Islet precursor cell (in vitro differentiated cells): Measurements from ENCODE around the gene DLG4.

Experiments used
- DNase-seq: peaks from one replicate; pipeline ENCODE4 v3.0.0-alpha.2; 2018

DLG4 gene

DNA sequence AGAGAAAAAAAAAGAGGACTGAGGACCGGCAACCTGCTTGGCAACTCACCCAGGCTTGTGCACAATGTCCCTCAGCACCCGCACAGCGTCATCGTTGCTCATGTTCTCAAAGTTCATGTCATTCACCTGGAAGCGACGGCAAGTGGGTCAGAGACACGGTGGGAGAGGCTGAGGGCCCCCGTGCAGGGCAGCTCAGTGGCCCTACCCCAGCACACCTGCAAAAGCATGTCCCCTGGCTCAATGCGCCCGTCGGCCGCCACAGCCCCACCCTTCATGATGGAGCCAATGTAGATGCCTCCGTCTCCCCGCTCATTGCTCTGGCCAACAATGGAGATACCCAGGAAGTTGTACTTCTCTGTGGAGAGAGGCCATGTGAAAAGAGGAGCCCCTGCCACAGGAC, 9.3 kb upstream of the DLG4 start:
- DNase-seq = no peak

DNA sequence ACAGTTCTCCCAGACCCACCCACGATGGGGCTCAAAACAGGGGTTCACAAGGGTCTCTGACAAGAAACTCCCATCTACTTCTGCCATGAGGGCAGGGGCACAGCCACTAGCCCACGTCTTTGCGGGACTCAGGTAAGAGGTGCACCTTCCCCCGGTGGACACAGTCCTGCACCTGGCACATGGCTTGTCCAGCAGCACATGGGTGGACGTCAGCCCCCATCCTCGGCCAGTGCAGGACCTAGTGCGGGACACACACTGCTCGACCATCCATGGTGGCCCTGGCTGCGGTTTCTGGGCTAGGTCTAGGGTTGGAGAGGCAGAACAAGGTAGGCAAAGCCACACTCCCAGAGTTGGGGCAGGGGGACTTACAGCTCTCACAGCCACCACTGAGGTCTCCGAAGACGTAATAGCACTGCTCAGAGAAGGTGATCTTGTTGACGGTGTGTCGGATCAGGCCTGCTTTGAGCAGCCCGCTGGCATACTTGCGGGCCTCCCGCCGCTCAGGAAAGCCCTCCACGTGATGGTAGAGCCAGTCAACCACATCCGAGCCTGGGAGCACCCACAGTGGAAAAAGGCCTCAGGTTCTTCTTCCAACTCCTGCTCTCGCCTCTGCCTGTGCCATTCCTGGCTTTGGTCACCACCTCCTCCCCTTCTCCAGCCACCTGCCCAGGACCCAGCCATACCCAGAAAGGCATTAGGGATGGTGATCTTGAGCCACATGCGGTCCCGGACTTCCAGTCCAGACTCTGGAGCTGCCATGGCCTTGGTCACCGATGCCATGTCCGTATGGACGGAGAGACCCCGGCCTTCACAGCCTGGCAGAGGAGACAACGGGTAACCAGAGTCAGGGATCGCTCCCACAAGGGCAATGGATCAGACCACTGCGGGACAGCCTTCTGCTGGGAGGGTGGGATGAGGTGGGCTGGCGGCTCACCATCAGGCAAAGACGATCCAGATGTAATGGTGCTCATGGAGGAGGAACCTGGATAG, 7.4 kb upstream of the DLG4 start:
- DNase-seq = no peak

DNA sequence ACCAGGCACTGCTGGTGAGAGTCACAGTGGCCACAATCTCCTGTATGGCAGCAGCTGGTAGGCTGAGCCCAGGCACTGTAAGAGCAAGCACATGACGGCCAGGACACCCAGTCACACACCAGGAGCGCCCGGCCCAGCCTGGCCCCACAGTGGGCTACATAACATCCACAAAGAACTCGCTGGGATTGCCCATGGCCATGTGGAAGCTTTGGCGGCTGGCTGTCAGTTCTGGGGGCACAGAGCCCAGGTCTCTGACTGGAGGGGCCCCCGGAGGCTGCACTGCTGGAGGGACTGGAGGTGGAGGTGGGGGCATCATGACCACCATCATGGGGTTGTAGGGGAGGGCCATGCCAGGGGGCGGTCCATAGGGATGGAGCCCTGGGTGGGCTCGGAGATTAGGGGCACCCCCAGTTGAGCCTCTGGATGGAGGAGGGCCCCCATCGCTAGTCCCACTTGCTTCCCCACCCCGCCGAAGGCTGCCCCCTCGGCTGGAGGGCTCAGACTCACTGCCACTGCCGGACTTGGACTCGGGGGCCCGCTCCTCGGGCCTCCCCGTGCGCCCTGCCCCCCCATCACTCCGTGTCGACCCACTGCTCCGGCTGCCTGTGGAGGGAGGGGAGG, 6.2 kb upstream of the DLG4 start:
- no peak for DNase-seq

DNA sequence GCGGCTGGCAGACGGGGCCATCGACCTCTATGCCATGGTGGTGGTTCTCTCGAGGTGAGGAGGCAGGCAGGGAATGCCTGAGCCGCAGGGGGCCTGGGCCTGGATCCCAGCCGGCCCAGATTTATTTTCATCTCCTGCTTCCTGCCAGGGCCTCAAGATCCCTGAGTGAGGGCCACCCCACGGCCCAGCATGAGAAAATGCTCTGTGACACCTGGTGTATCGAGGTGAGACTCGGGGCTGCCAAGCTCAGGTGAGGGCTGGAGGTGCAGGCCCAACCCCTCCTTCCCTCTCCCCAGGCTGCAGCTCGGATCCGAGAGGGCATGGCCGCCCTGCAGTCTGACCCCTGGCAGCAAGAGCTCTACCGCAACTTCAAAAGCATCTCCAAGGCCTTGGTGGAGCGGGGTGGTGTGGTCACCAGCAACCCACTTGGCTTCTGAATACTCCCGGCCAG, 5.0 kb upstream of the DLG4 start:
- no peak for DNase-seq

DNA sequence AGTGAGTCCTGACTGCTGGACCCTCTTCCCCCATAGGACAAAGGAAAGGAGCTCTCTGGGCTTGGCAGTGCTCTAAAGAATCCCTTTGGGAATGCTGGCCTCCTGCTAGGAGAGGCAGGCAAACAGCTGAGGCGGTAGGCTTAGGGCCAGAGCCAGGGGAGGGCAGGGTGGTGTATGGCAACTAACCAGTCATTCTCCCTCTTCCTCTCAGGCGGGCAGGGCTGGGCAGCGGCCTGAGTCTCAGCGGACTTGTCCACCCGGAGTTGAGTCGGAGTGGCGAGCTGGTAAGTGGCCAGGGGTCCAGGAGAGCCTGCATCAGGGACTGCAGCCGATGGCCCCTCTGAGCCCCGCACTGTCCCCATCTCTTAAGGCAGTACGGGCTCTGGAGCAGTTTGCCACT, 4.5 kb upstream of the DLG4 start:
- DNase-seq = no peak

DNA sequence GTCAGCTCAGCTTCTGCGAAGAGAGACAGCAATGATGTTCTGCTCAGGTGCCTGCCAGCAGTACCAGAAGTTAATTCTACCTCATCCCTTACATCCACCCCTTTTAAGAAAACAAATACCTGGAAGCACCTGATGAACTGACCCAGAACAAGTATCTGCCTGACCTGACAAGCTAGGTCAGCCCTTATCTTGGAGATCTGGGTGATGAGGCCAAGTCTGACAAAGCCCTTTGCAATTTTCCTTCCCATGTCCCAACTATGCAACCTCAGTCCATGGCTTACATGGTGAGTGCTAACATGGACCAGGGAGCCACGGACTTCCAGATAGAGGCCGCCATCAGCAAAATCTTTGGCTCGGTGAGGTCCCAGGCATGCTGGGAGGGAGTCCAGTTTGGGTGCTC, 3.7 kb upstream of the DLG4 start:
- no peak for DNase-seq

DNA sequence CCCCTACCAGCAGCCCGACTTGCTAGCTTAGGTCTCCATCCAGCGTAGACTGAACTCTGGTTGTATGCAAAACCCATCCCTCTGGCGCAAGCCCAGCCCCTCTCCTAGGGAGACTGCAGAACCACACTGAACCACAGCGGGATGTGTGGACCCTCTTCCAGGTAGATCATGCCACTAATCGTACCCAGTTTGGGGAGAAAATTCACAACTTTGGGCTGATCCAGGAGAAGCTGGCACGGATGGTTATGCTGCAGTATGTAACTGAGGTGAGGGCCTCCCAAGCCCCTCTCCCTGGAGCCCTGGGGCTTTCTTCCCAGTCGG, 3.3 kb upstream of the DLG4 start:
- no peak for DNase-seq

DNA sequence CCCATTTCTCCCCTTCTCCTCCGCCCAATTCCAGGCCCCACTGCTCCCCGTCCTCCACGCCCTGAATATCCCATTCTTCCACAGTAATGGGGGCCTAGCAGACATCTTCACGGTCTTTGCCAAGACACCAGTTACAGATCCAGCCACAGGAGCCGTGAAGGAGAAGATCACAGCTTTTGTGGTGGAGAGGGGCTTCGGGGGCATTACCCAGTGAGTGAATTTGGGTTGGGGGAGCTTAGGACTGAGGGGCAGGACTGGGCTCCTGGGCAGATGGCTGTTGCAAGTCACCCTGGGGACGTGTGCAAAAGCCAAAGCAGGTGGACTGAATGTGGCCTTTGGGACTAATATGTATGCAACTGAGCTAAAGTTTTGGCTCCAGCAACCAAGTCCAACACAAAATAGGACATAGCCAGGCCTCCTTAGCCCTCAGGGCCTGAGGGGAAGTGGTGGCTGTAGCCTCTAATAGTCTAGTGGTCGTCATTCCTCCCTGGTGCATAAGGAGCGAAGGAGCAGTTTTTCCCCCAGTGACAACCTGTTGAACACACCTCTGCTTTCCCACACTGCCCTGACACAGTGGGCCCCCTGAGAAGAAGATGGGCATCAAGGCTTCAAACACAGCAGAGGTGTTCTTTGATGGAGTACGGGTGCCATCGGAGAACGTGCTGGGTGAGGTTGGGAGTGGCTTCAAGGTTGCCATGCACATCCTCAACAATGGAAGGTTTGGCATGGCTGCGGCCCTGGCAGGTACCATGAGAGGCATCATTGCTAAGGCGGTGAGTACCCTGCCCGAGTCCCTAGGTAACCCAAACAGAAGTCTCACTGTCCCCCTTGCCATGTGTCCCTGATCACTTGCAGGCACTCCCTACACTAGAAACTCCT, 2.7 kb upstream of the DLG4 start:
- DNase-seq = no peak

DNA sequence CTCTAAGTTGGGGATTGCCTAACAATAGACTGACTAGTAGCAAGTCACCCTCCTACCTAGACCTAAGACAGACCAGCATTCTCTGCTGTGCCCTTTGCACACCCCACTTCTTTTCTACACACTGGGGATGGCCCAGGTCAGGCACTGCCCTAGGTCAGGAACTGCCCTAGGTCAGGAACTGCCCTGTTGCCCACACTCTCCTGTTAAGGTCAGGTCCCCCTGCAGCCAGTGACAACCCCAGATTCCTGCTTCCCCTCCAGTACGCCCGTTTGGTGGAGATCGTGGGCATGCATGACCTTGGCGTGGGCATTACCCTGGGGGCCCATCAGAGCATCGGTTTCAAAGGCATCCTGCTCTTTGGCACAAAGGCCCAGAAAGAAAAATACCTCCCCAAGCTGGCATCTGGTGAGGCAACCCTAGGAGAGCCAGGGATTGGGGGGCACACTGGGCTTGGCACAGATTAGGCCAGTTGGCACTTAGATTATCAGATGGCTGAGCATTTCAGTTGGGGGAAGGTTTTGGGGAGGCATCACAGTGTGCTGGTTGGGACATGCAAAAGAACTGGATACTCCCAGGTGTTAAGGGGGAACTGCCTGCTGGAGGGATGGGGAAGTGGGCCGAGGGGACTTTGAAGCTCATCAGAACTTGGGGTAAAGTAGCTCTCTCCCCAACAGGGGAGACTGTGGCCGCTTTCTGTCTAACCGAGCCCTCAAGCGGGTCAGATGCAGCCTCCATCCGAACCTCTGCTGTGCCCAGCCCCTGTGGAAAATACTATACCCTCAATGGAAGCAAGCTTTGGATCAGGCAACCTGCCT, 1.8 kb upstream of the DLG4 start:
- DNase-seq = no peak

DNA sequence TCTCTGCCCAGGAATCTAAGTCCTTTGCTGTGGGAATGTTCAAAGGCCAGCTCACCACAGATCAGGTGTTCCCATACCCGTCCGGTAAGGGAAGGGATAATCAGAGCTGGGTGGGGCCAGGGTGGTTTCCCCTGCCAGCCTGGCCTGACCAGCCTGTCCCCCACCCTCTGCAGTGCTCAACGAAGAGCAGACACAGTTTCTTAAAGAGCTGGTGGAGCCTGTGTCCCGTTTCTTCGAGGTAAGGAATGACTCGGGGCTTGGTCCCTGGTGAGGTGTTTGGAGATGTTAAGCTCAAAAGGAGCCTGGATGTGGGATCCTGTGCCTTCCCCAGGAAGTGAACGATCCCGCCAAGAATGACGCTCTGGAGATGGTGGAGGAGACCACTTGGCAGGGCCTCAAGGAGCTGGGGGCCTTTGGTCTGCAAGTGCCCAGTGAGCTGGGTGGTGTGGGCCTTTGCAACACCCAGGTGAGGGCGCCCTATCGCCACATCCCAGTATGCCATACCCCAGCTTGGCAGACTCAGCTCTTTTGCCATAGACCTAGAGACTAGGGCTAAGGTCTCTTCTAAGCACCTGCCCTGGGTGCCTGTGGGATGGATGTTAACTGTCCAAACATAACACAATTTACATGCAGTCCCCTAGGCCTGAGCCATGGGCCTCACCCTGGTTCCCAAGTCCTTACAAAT, 1.1 kb upstream of the DLG4 start:
- peak; percentile 86 for DNase-seq

DNA sequence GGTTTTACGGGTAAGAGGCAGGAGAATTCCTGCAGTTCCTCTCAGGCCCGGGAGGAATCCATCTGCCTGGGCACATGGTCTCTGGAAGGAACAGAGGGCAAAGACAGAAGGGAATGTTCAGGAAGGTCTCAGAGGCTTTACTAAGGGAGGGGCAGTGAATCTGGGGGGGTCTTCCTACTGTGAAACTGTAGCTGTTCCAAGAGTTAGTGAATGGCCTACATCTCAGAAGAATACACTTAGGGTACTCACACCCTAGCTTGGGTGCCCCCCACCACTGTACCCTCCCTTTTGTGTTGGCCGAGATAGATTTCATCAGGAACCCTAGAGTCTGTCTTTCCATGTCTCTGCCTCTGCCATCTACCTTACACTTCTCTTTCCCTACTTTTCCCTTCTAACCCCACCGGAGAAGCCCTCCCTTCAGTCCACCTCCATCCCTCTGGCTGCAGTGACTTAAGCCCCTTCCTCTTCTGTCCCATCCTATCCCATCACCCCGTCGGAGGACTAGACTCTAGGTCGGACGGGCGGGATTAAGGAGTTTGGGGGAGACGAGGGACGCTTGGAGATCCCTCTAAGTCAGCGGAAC, 316 bp downstream of the DLG4 start:
- DNase-seq = no peak

DNA sequence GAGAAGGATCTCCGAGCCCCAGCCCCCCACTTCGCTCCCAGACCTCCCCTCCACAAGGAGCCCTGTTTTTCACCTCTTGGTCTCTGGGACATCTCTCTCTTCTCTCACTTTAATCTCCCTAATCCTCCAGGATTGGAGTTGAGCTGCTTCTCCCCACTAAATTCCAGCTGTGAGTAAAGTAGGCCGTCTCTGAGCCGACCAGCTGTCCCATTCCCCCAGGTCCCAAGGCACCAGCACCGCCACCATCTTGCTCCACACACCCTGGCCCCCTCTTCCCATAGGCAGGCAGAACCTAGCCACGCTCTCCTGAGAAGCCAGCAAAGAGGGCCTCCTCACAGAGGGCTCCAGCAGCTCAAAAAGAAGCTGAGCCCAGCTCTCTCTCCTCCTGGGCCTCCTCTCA, 878 bp downstream of the DLG4 start:
- DNase-seq = no peak

DNA sequence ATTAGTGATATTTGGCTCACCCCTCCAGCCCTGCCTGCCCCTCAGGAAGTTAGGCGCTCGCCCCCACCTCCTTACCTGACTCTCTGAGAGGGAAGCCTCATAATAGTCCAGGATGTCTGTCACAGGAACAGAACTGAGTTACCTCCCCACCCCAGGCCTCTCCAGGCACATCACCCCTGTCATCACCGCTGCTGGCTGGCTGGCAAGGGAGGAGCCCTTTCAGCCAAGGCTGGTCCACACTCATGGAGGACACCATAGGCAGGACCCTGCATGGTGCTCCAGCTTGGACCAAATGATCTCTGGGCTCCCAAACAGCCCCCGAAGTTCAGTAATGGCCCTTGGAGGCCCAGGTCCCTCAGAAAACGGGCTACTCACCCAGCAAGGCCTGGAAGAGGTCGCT, 1.5 kb downstream of the DLG4 start:
- no peak for DNase-seq

DNA sequence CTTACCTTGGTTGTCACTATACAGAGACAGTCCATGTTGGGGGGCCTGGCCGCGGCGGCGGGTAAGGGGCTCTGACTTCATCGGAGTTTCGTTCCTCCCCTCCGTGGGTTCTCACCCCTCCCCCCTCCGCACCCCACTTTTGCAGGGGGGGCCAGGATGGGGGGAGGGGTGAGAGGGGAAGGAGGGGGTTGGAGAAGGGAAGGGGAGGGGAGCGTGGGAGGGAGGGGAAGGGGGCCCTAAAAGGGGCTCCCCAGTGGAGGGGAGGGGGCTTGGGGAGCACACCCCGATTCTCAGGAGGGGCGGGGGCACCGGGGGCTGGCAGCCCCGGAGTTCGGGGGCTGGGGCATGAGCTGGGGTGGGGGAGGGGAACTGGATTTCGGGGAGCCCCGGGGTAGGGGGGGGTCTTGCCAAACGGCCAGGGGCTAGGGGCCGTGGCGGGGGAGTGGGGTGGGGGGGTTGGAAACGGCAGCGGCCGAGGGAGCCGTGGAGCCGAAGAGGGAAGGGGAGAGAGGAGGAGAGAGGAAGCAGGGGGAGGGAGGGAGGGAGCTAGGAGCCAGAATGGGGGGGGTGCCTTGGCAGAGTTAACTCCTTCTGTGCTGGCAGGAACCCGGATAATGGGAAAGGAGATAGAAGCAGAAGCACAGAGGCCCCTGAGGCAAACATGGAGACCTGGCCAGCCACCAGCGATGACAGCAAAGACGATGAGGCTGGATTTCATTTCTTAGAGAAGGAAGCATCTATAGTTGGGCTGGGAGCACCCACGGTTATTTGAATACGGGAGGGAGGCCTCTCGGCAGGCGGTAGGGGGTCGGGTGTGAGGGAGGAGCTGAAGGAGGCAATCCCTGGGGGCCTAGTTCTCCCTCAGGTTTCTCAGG, 2.3 kb downstream of the DLG4 start:
- peak; percentile 86 for DNase-seq

DNA sequence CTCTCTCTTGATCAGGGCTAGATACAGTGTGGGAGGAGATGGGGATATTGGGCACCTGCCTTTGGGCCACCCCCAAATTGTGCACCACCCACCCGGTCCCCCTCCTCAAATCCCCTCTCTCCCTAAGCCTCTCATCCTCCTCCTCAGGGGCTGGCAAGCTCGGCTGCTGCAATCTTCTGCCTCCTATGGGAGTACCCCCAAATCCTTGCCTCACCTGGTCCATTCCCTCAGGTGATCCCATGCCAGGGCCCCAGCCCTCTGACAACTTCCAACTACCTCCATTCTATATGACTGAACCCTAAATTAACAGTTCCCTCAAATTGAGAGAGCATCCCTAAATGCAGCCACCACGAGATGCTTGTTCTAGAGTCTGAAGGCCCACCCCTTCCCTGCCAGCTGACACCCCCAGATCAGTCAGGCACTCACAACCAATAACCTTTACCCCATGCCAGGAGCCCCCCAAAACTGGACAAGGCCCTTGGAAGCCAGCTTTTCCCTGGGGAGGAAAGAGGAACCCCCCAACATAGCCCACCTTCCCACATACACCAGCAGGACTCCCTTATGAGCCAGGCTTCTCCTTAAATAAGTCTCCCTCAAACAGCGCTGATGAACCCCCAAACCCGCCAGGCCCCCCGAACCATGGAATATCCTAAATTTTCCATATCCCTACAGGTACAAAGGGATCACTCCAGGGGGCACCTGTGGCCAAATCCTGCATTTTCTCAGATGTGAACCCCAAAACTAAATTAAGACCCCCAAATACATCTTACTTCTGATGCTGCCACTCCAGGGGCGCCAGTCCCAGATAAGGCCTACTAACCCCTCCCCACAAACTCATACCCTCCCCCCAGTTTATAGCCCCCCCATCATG, 3.2 kb downstream of the DLG4 start:
- DNase-seq = no peak

DNA sequence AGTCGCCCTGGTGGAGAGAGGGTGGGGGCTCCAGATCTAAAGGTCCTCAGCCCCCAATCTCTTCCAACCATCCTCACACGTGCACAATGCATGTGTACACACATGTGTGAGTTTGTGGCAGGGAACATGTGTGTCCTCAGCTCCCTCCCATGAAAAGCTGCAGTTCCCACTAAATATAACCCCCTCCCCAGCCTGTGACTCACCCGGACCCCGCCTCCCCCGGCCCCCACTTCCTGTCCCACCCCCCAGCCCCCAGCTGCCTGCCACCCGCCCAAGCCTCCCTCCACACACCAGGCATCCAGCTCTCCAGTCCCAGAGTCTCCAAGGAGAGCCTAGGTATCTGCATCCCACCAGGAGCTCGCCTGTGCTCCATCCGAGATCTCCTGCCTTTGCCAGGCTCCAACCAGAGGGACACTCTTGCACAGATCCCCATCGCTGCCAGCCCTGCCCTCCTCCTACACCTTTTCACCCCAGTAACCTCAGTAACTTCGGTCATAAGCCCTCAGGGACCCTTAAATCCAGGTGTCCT, 3.9 kb downstream of the DLG4 start:
- peak; percentile 88 for DNase-seq

DNA sequence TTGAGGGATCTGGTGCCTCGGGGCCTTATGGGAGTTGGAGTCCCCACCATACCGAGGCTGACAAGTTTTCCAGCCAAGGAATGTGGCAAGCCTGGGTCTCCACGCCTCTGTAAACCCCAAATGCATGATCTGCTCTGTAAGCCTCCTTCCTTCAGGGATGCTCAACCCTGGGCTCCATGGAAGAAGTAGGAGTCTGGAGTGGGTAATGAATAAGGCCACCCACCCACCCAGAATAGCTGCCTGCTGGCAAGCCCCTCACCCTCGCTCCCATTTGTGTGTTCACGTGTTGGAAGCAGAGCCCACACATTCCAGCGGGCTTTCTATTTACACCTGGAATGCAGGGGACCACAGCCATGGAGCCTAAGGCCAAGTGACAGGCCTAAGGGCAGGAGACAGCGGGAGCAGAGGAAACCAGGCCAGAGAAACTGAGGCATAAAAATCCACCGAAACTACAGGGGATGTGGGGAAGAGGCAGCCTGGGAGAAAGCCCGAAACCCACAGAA, 4.4 kb downstream of the DLG4 start:
- no peak for DNase-seq

DNA sequence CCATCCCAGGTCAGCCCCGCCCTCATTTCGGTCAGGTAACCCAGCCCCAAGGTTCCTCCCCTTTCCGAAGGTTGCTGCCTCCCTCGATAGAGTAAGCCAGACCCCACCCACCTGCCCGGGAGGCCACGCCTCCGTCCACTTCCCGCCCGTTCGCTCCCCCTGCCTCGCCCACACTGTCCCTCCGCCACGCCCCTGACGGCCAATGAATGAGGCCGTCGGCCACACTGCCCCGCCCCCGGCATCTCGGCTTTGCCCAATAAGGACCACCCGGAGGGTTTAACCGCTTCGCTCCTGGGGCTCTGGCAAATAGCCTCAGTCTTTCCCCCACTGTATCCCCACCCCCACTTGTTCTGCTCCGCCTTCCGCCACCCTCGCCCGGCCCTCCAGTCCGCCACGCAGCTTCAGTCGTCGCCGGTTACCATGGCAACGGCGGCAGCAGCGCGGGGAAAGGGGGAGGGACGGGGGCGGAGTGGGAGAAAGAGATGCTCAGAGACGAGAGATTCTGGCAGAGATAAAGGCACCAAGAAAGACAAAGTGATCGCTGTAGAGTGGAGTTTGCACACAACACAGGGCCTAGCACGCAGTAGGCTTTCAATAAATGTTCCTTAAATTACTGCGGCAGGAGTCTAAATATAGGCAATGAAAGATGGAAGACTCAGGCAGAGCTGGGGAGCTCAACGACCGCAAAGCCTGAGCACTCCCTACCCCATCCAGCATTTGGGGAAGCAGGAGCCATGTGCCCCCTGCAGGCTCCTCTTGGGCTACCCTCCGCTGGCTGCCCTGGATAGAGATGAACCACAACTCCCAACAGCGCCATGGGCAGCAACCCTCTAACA, 5.1 kb downstream of the DLG4 start:
- DNase-seq = peak; percentile 100
